ENCODE data around the gene CARMIL1. TPM values are rescaled to one million over a fixed set of nuclear protein-coding genes. Genes with fewer than 3 reads are reported as not detected.

CARMIL1 gene
- polyA plus RNA-seq, 1 of the 3 experiments (the other 2 are of a cell fraction) = 1.7 TPM

GRCh38 chr6:25405442-25405841, 126.3 kb downstream of the CARMIL1 start (continued):
- no peak for TF ChIP-seq CTCF (IDR thresholded peaks at IDR 0.05)
- TF ChIP-seq YY1 (IDR thresholded peaks at IDR 0.05; ENCODE audit: low read depth) = no peak

GRCh38 chr6:25407431-25407830, 128.3 kb downstream of the CARMIL1 start:
- no peak overlapping the region for H3K4me2 ChIP-seq
- ChIA-PET CTCF (no interaction called here), POLR2A (no interaction called here)
- H4K20me1 ChIP-seq (ENCODE audit: insufficient read depth) = no peaks in the 10 kb centered on the region
- no peak overlapping the region for H3K27ac ChIP-seq (ENCODE audit: low read depth in 2 of 2, low read length in 1 of 2)
- WGBS (ENCODE audit: low lambda C conversion rate) = 78% methylated on average over 3 of the region's 3 CpGs
- H2AFZ ChIP-seq (ENCODE audit: low read depth) = no peak overlapping the region
- no peaks in the 10 kb centered on the region for H3K27me3 ChIP-seq (ENCODE audit: insufficient read depth)
- H3K79me2 ChIP-seq (ENCODE audit: insufficient read depth) = no peaks in the 10 kb centered on the region
- no peak for DNase-seq
- no peaks in the 10 kb centered on the region for H3K9me3 ChIP-seq
- TF ChIP-seq RFX5 (IDR thresholded peaks at IDR 0.05; ENCODE audit: low read length) (no peak), PBX3 (IDR thresholded peaks at IDR 0.05) (no peak), ELF1 (IDR thresholded peaks at IDR 0.05) (no peak), TAF1 (IDR thresholded peaks at IDR 0.05; ENCODE audit: borderline replicate concordance, low read depth, low read length) (no peak), REST (IDR thresholded peaks at IDR 0.05; ENCODE audit: low read depth, low read length) (no peak), RXRA (IDR thresholded peaks at IDR 0.05; ENCODE audit: borderline replicate concordance, low read depth) (no peak), GATA2 (CRISPR knock-in tag; IDR thresholded peaks at IDR 0.05) (no peak), JUND (IDR thresholded peaks at IDR 0.05) (no peak), FOXM1 (IDR thresholded peaks at IDR 0.05; ENCODE audit: low read depth) (no peak), EP300 (IDR thresholded peaks at IDR 0.05; ENCODE audit: borderline replicate concordance in 1 of 2, low read depth in 1 of 2, low read length in 1 of 2) (no peak), USF2 (IDR thresholded peaks at IDR 0.05; ENCODE audit: borderline replicate concordance, low read depth, low read length) (no peak), EZH2phosphoT487 (IDR thresholded peaks at IDR 0.05; ENCODE audit: borderline replicate concordance, low read depth) (no peak), POLR2AphosphoS5 (IDR thresholded peaks at IDR 0.05; ENCODE audit: low read depth, low read length) (no peak), RAD21 (IDR thresholded peaks at IDR 0.05; ENCODE audit: low read length) (no peak), TEAD4 (IDR thresholded peaks at IDR 0.05; ENCODE audit: borderline replicate concordance, insufficient read depth) (no peak), IRF3 (IDR thresholded peaks at IDR 0.05; ENCODE audit: low read depth, low read length) (no peak), SIN3A (IDR thresholded peaks at IDR 0.05; ENCODE audit: borderline replicate concordance, low read depth, low read length) (no peak)
- H3K4me1 ChIP-seq (ENCODE audit: control insufficient read depth in 1 of 2, insufficient read depth in 2 of 2, low read depth in 1 of 2, low read length in 1 of 2) = no peaks in the 10 kb centered on the region; a peak in 1 of 4 replicates
- no peaks in the 10 kb centered on the region for H3K9me2 ChIP-seq
- no peak overlapping the region for H3K4me3 ChIP-seq (ENCODE audit: low read depth in 2 of 2, low read length in 1 of 2)
- no peak overlapping the region for H3K9ac ChIP-seq
- no peaks in the 10 kb centered on the region for H3F3A ChIP-seq (replicated peaks; ENCODE audit: insufficient read depth)
- H3K36me3 ChIP-seq (replicated peaks in 1 of 2; ENCODE audit: control insufficient read depth in 1 of 2, insufficient read depth in 2 of 2, low read length in 1 of 2) = no peaks in the 10 kb centered on the region
